GM21528 (cell line): ENCODE results near the gene IGSF1.

Experiments used
- ATAC-seq: cut with Tn5 transposase; IDR thresholded peaks from one replicate; pipeline ENCODE4 v1.9.1; 2021; ENCODE audit warnings: mild to moderate bottlenecking, moderate library complexity; ENCODE audit not compliant: unreplicated experiment, low FRiP score

Gene IGSF1

GRCh38 chrX:131288738-131289511 lies at the start of gene IGSF1:
IGSF1 (minus strand) TSS chrX:131289306; CDS start chrX:131286674, 2,632 bp downstream.
- ATAC-seq, result no peak

DNA sequence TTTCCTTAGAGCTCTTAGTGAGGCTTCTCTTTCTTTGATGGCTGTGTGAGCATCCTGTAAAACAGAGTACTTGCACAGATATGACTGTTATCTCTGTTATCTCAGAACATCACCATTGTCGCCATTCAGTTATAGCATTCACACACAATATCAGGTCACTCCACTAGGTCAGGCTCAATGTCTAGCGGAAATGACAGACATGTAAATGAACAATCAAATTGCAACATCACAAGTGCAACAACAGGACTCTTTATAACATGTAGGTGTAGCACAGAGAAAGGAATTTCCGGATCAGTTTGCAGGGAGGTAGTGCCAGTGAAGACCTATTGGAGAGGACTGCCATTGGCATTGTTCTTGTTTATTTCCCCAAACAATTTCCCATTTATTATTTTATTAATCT lies 43.2 kb upstream of the IGSF1 start:
- ATAC-seq, result no peak

DNA sequence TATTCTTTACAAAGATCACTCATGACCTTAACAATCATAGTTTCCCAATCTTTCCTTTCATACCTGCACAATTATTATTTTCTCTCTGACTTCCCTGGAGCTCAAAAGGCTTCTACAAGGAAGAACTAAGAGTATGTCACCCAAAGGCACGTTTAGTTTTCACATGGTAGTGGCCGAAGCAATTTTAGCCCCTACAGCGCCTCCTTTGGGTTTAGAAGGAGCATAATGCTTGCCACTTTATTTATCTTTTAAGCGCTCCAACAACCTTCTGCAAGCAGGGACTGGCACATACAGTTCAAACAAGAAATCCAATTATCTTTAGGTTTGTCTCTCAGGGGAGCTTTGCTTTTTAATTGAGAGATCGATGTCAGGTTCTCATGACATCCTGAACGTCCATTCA lies 42.0 kb upstream of the IGSF1 start:
- no peak for ATAC-seq

DNA sequence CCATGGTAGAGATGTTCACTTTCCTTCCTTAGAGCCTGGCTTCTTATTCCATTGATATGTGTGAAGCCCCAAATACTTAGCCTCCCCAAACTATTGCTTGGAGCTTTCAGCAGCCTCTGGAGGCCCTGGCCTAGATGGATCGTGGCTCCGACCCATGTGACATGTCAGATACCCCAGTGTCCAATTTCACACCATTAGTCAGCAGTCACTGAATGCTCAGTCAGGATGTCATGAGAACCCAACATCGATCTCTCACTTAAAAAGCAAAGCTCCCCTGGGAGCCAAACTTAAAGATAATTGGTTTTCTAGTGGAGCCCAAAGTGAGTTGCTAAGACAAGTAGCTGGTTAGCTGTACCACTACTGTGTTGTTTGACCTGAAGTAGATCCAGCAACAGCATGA lies 41.6 kb upstream of the IGSF1 start:
- ATAC-seq, result no peak

- no peak for ATAC-seq
Observed at GRCh38 chrX:131322651-131323050, 33.5 kb upstream of the IGSF1 start.

GRCh38 chrX:131317326-131317725 lies 28.2 kb upstream of the IGSF1 start:
- no peak for ATAC-seq

- ATAC-seq, result no peak
Observed at GRCh38 chrX:131316260-131316659, 27.2 kb upstream of the IGSF1 start.

DNA sequence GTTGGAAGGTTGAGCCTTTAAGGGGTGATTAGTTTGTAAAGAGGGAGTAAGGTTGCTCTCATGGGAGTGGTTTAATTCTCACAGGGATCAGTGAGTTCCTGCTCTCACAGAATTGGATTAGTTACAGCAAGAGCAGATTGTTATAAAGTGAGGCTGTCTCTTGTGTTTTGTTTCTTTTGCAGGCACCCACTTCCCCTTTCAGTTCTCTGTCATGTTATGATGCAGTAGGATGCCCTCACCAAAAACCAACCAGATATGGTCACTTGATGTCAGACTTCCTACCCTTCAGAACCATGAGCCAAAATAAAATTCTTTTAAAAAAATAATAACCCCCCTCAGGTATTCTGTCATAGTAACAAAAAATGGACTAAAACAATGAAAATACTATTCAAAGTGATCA lies 19.9 kb upstream of the IGSF1 start:
- no peak for ATAC-seq

- no peak for ATAC-seq
Observed at GRCh38 chrX:131306601-131307000, 17.5 kb upstream of the IGSF1 start.

DNA sequence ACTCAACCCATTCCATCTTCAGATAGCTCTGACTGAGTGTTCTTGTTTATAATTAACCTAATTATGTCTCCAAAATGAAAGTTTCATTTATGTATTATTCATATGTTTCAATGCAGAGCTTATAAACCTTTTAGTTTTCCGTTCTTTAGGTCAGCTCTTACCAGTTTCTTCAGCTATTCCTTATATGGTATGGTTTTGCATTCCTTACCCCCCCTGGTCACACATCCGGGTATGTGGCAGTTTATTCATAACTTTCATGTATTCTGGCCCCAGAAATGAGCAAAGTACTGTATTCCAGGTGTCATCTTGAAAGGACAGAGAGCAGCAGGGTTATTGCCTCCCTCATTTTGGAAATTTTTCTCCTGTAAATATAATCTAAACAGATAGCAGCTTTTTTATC lies 16.8 kb upstream of the IGSF1 start:
- ATAC-seq, result no peak

GRCh38 chrX:131302701-131303100 lies 13.6 kb upstream of the IGSF1 start:
- ATAC-seq, result no peak

- ATAC-seq, result no peak
Observed at GRCh38 chrX:131301155-131301554, 12.0 kb upstream of the IGSF1 start.

DNA sequence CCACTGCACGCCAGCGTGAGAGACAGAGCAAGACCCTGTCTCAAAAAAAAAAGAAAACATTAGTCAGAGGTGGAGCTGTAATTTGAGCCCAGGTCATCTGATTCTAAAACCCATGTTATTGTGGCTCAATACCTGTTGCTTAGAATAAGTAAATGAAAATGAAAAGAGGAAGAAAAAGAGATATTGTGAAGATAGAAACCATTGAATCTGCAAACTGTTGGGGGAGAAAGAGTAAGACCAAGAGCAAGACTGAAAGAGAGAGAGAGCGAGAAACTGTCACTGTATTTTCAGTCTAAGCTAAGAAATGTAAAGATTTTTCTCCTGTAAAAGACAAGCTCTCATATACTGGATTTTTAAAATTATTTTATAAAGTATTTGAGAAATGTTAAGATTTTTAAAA lies 9.7 kb upstream of the IGSF1 start:
- no peak for ATAC-seq

- no peak for ATAC-seq
Observed at GRCh38 chrX:131298036-131298435, 8.9 kb upstream of the IGSF1 start.

DNA sequence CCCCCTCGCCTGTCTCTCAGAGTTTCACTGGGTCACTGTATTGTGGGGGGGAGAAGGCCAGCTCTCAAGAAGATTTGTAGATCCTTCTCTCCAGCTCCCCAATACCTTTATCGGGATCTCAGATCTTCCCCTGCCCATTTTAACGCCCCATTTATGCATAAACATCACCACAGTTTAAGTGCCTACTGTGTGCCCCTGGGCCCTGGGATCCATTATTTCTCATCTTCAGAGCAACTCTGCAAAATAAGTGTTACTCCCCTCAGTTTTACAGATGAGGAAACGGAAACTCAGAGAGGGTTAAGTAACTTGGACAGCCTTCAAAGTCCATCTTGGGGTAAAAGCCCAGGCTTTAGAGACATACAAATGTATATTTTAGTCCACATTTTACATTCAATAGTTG lies 421 bp upstream of the IGSF1 start:
- ATAC-seq, result no peak

GRCh38 chrX:131288188-131288587 lies 918 bp downstream of the IGSF1 start:
- ATAC-seq, result no peak

DNA sequence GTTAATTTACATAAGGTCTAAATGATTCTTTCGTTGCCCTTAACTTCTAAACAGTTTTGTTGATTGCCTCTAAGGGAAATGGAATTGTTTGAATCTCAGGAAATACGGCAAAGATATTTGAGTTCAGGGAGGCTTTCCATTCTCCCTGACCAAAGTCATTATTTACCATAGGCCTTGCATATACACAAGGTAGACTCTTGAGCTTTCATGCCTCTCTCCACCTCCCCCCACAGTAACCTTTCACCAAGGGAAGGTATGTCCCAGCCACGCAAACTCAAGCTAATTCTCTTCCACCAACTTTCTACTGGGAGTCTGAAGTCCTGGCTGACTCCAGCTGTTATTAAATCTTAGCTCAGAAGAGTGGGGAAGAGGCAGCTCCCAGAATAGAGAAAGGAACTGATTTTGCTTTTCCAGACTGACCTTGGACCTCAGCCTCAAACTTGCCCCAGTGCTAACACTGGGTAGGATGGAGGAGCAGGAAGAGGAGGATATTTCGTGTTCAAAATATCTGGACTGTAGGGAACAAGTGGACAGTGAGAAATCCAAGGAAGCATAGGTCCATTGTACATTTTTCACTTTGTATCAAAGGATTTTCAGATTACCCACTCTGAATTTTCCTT lies 1.4 kb downstream of the IGSF1 start:
- no peak for ATAC-seq

DNA sequence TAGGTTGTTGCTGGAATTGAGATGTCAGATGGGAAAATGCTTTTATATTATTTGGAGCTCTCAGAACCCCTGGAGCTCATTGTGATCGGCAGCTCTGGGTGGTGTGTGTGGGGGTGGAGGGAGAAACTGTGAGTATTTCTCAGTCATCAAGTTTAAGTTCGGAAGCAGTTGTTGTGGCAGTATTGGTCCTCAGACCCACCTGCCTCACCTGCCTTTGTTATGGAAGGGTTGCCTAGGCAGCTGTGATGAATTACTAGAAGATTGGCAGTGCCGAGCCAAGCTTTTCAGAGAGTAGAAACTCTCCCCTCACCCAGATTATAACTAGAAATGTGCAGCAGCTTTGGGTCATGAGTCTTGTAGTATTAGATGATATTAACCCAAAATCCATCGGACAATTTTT lies 9.5 kb downstream of the IGSF1 start:
- no peak for ATAC-seq

GRCh38 chrX:131279197-131279596 lies 9.9 kb downstream of the IGSF1 start:
- ATAC-seq, result no peak

DNA sequence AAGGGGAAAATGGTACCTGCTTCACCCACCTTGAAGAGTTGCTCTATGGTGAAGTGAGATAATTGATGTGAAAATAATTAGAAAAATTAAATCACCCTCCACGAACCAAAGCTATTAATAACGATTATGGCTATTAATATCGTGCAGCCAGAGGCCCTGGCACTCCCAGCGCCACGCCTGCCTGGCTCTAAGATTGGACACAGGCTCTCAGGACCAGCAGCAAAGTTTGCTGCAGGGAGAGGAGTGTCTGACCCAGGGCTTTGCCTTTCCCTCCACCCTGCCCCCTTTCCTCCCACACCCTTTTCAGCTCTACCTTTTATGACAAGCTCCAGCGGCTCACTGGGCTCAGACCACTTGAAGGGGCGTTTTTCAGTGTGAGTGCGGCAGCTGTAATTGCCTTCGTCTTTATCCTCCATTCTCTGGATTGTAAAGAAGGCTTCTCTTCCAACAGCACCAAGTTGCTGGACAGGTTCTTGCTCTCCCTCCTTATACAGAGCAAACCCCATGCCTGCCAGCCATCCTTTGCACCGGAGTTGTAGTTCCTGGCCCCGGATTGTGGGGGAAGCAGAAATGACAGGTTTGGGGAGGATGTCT lies 11.5 kb downstream of the IGSF1 start:
- ATAC-seq, result no peak

GRCh38 chrX:131273011-131273410 lies 16.1 kb downstream of the IGSF1 start:
- ATAC-seq, result no peak

GRCh38 chrX:131271826-131272225 lies 17.3 kb downstream of the IGSF1 start:
- ATAC-seq, result no peak
